Measurements from ENCODE around the gene ZNF205. TPM values are rescaled to one million over a fixed set of nuclear protein-coding genes. Genes with fewer than 3 reads are reported as not detected.

Gene ZNF205
- total and polyA plus RNA-seq, 10 of the 15 experiments (the other 5 are each of a cell fraction or from before 2014, with no cell fraction given): 0.26 to 1.5 (median 0.78) TPM; not detected in 2

DNA sequence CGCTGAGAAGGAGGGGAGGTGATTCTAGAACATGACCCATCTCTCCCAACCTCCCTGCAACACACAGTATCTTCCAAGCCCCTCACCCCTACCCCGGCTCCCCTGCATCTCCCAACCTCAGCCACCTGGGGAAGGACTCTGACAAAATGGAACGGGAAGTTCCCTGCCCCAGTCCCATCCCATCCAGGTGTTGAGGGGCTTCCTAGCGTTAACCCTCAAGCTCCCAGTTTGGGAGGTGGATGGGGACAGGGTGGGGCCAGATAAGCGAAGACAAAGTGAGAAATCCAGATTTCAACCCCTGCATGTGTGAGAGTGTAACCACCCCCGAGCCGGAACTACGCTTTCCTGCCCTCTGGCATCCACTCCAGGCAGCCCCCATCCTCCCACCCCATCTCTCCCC is 15.1 kb upstream of the ZNF205 start:
- H3K27me3 ChIP-seq (replicated peaks in 1 of 2; ENCODE audit: control insufficient read depth in 2 of 2, insufficient read depth in 2 of 2, low read length in 1 of 2): no peaks in the 10 kb centered on the region
- H3K79me2 ChIP-seq (ENCODE audit: control insufficient read depth, insufficient read depth, low read length): no peaks in the 10 kb centered on the region
- no peak for FAIRE-seq
- no peaks in the 10 kb centered on the region for H4K20me1 ChIP-seq (ENCODE audit: control insufficient read depth, insufficient read depth)
- ChIA-PET SMC1A (ENCODE audit: uncharacterized antibody, unreplicated experiment) (interaction anchor here (0.8 to 7.4 kb wide), 3 partner anchors 32 to 70 kb away, joined by 3 to 67 read pairs (median 6); no protein-coding TSS in a partner anchor), CTCF (interaction anchor here (0.6 to 21.2 kb wide), 11 partner anchors 10 to 69 kb away, joined by 3 to 396 read pairs (median 5); partner anchors contain the start of genes IL32 and ZNF213), POLR2A (interaction anchor here (0.8 to 1.9 kb wide), 5 partner anchors 9 to 39 kb away, joined by 3 to 9 read pairs (median 5); partner anchors contain the start of gene IL32), RAD21 (ENCODE audit: unreplicated experiment) (interaction anchor here (1.4 to 5.3 kb wide), 5 partner anchors 8 to 69 kb away, joined by 3 to 55 read pairs (median 6); partner anchors contain the start of gene ZNF213)
- no TSS peak for BruUV-seq (replicated peaks)
- 37% methylated on average over 8 of the region's 8 CpGs for WGBS (ENCODE audit: insufficient coverage, insufficient replicate concordance, low lambda C conversion rate, missing lambda C conversion rate)
- in situ Hi-C loops (cut with MboI) (loop anchor here (5.0 kb wide), 1 partner anchor 35 kb away; no protein-coding TSS in a partner anchor), intact Hi-C loops (cut with micrococcal nuclease; ENCODE audit: unreplicated experiment) (no loop called here)
- H3K36me3 ChIP-seq (ENCODE audit: control insufficient read depth in 2 of 2, insufficient read depth in 2 of 2, low read length in 1 of 2): no peaks in the 10 kb centered on the region
- ATAC-seq: no peak
- H3K9me3 ChIP-seq (replicated peaks; ENCODE audit: control insufficient read depth, insufficient read depth, low read length): no peaks in the 10 kb centered on the region
- H3K4me1 ChIP-seq (ENCODE audit: control insufficient read depth, insufficient read depth, low read length): peaks cover 26% of the 10 kb centered on the region
- H3K9ac ChIP-seq (ENCODE audit: control insufficient read depth, insufficient read depth, low read length): no peak overlapping the region
- no peak overlapping the region for H2AFZ ChIP-seq (ENCODE audit: control insufficient read depth, low read depth, low read length)
- no peak overlapping the region for H3K4me3 ChIP-seq
- H3K27ac ChIP-seq (ENCODE audit: control insufficient read depth, insufficient read depth): no peak overlapping the region
- no peak for DNase-seq (ENCODE audit: low read depth, low spot score)
- TF ChIP-seq ZSCAN29 (IDR thresholded peaks at IDR 0.05) (no peak), ZBTB33 (IDR thresholded peaks at IDR 0.05) (no peak), SKIL (IDR thresholded peaks at IDR 0.05; ENCODE audit: low read depth, poor library complexity, severe bottlenecking) (no peak), DPF2 (IDR thresholded peaks at IDR 0.05) (no peak), PAX5 (IDR thresholded peaks at IDR 0.05; ENCODE audit: borderline replicate concordance, low read depth, low read length) (no peak), RUNX3 (IDR thresholded peaks at IDR 0.05; ENCODE audit: low read length) (no peak), CBFB (IDR thresholded peaks at IDR 0.05; ENCODE audit: low read depth) (no peak), MTA2 (IDR thresholded peaks at IDR 0.05; ENCODE audit: low read depth) (no peak), CBX3 (IDR thresholded peaks at IDR 0.05; ENCODE audit: borderline replicate concordance, low read depth) (no peak)
- TF ChIP-seq, protein P1, sequence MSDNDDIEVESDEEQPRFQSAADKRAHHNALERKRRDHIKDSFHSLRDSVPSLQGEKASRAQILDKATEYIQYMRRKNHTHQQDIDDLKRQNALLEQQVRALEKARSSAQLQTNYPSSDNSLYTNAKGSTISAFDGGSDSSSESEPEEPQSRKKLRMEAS (IDR thresholded peaks at IDR 0.05; ENCODE audit: low read depth, low read length): no peak
- no peak overlapping the region for H3K4me2 ChIP-seq (ENCODE audit: control insufficient read depth, insufficient read depth)

Data from GM12878 (cell line).